OCI-LY7 (cell line): ENCODE results near the gene ZNF529. TPM values are rescaled to one million over a fixed set of nuclear protein-coding genes. Genes with fewer than 3 reads are reported as not detected.
A peak's percentile ranks its signal among the peaks of the same experiment; 100 is the strongest.

Experiments used
- Bru-seq: library from RNA; stranded (reverse); fragments of 400-500 nt; gene quantifications from one replicate; lab custom pipeline; 2021; lab: Mats Ljungman, UMichigan
- BruChase-seq, 2 experiments: library from RNA; stranded (reverse); fragments of 400-500 nt; gene quantifications; one replicate each; lab custom pipeline; 2021; lab: Mats Ljungman, UMichigan
- BruUV-seq: library from RNA; stranded (reverse); fragments of 400-500 nt; replicated peaks from 2 replicates; lab custom pipeline; 2021; lab: Mats Ljungman, UMichigan
- CTCF ChIA-PET: fragments of 300-600 bp; sonication (Branson Sonifier 250); formaldehyde crosslinking; loops from one replicate; lab custom pipeline; 2022; ENCODE audit warnings: antibody characterized with exemption; ENCODE audit not compliant: unreplicated experiment; lab: Charles Lee
- POLR2A ChIA-PET: fragments of 300-600 bp; sonication (Branson Sonifier 250); formaldehyde crosslinking; loops from one replicate; lab custom pipeline; 2022; ENCODE audit warnings: antibody characterized with exemption; lab: Charles Lee
- DNase-seq: peaks from one replicate; pipeline ENCODE4 v3.0.0-alpha.2; 2015; ENCODE audit warnings: low spot score
- H2AFZ ChIP-seq: fragments of 200-600 bp; sonication (generic), shearing (Covaris generic); 2 replicates; pipeline ENCODE4 v1.6.1; 2014; ENCODE audit warnings: mild to moderate bottlenecking, antibody characterized with exemption, low read length, moderate library complexity
- H3K27ac ChIP-seq: fragments of 200-600 bp; sonication (generic); 2 replicates; pipeline ENCODE4 v1.5.1; 2014; ENCODE audit warnings: mixed run types, low read depth, mild to moderate bottlenecking, moderate library complexity, low read length, inconsistent platforms; ENCODE audit not compliant: poor library complexity, severe bottlenecking
- H3K36me3 ChIP-seq: fragments of 200-600 bp; sonication (generic); 2 replicates; pipeline ENCODE4 v1.6.1; 2014; ENCODE audit warnings: mild to moderate bottlenecking, antibody characterized with exemption, low read length, moderate library complexity, mixed read lengths; ENCODE audit not compliant: insufficient read depth
- H3K4me1 ChIP-seq: fragments of 200-600 bp; sonication (generic); 2 replicates; pipeline ENCODE4 v1.5.1; 2014; ENCODE audit warnings: mild to moderate bottlenecking, low read length; ENCODE audit not compliant: insufficient read depth, poor library complexity, severe bottlenecking
- H3K4me2 ChIP-seq: fragments of 200-600 bp; sonication (generic); 2 replicates; pipeline ENCODE4 v1.6.1; 2014; ENCODE audit warnings: mild to moderate bottlenecking, low read length
- H3K4me3 ChIP-seq: fragments of 200-600 bp; sonication (generic); 2 replicates; pipeline ENCODE4 v1.5.1; 2014; ENCODE audit warnings: mild to moderate bottlenecking, low read depth, low read length; ENCODE audit not compliant: poor library complexity, severe bottlenecking
- H3K79me2 ChIP-seq: fragments of 200-600 bp; sonication (generic); 2 replicates; pipeline ENCODE4 v1.6.1; 2016; ENCODE audit warnings: low read depth, mild to moderate bottlenecking, low read length, moderate library complexity, mixed read lengths; ENCODE audit not compliant: insufficient read depth
- H3K9me2 ChIP-seq: fragments of 200-600 bp; sonication (generic); 2 replicates; pipeline ENCODE4 v1.6.1; 2016; ENCODE audit warnings: mild to moderate bottlenecking, low read length, mixed read lengths; ENCODE audit not compliant: insufficient read depth
- H3K9me3 ChIP-seq: fragments of 200-600 bp; sonication (generic); 2 replicates; pipeline ENCODE4 v1.6.1; 2014; ENCODE audit warnings: mild to moderate bottlenecking, mixed run types, low read length, mixed read lengths
- H4K20me1 ChIP-seq: fragments of 200-600 bp; sonication (generic); 2 replicates; pipeline ENCODE4 v1.6.1; 2014; ENCODE audit warnings: mild to moderate bottlenecking, antibody characterized with exemption, low read length, moderate library complexity, mixed read lengths; ENCODE audit not compliant: insufficient read depth
- CTCF ChIP-seq: fragments of 200-600 bp; sonication (generic); conservative IDR thresholded peaks from 2 replicates; pipeline ENCODE4 v1.5.1; 2014; ENCODE audit warnings: mild to moderate bottlenecking, antibody characterized with exemption, low read length, moderate library complexity, mixed read lengths
- EZH2phosphoT487 ChIP-seq: fragments of 200-600 bp; sonication (generic); IDR thresholded peaks from 2 replicates; pipeline ENCODE4 v1.6.1; 2018; ENCODE audit warnings: low read depth, borderline replicate concordance, mild to moderate bottlenecking, mixed run types, antibody characterized with exemption, low read length, moderate library complexity, mixed read lengths
- intact Hi-C: fragments of 100-400 bp; cut with micrococcal nuclease; formaldehyde crosslinking; loops from one replicate; pipeline ENCODE4 v1.10.0; 2022; ENCODE audit not compliant: unreplicated experiment
- long read RNA-seq: library from polyadenylated mRNA; stranded (forward); transcript quantifications from one replicate; pipeline ENCODE4 v2.0.0, GENCODE V29; 2022
- total RNA-seq, 2 experiments: library from RNA; depleted of rRNA in 1 of 2; stranded (reverse); fragments of >200 nt in 1 of 2; shearing (Covaris generic) in 1 of 2; gene quantifications; 2 replicates each; pipeline ENCODE4 v1.2.3, GENCODE V29; 2014 to 2022

Gene ZNF529
- total RNA-seq (2014; rRNA removed; shearing (Covaris generic)) (9.0 and 11.6 TPM in 2 replicates), total RNA-seq (2022) (13.4 and 18.6 TPM in 2 replicates), Bru-seq, nascent RNA (percentile 74 among the genes with signal in this experiment), BruChase-seq, experiment 1, labeled RNA remaining after a 6-hour chase (percentile 74 among the genes with signal in this experiment), BruChase-seq, experiment 2, labeled RNA remaining after a 2-hour chase (percentile 76 among the genes with signal in this experiment)
- long read RNA-seq, full-length matches to known transcripts: 3 of 21 reads
- long read RNA-seq, partial matches to known transcripts: 6 of 21 reads
- long read RNA-seq, other reads (novel, unspliced or antisense): 12 of 21 reads

- Histone ChIP-seq H3K79me2 (peaks cover 30% of the 10 kb centered on the region; the same call in 1 of the 2 replicates), H3K9me3 (peaks cover 32% of the 10 kb centered on the region; the same call in 1 of the 2 replicates), H2AFZ (peak within 1 kb of the TSS; percentile 65), H3K4me1 (peaks cover 19% of the 10 kb centered on the region), H3K9me2 (no peaks in the 10 kb centered on the region), H3K4me3 (peak within 1 kb of the TSS; percentile 91), H3K36me3 (peaks cover 70% of the 10 kb centered on the region), H3K4me2 (peak within 1 kb of the TSS; percentile 71), H3K27ac (peak within 1 kb of the TSS; percentile 35), H4K20me1 (no peaks in the 10 kb centered on the region)
- ChIA-PET POLR2A (interaction anchor here (0.6 to 1.1 kb wide), 7 partner anchors 19 to 897 kb away, joined by 3 to 6 read pairs (median 4); partner anchors contain the start of gene ZNF260), CTCF (no interaction called here)
- BruUV-seq: no TSS peak
- intact Hi-C loops: loop anchor here (2.0 to 5.0 kb wide), 5 partner anchors 44 to 894 kb away; partner anchors contain the start of genes ZNF260, ZNF420, ZNF567 and ZNF569
- peak; percentile 94 for DNase-seq
- TF ChIP-seq EZH2phosphoT487 (no peak), CTCF (0 out of 2 replicates have a peak, but pooled peaks have one; percentile 14)
These were observed at the start of gene ZNF529 for GRCh38 chr19:36573020-36573894. ZNF529 (minus strand) TSS chr19:36573292; CDS start chr19:36572346, 946 bp downstream.

GRCh38 chr19:36605877-36606478, 32.9 kb upstream of the ZNF529 start:
- DNase-seq: no peak
- Histone ChIP-seq H3K4me1 (no peaks in the 10 kb centered on the region), H4K20me1 (no peaks in the 10 kb centered on the region), H3K79me2 (no peaks in the 10 kb centered on the region), H2AFZ (no peak overlapping the region), H3K9me2 (0 out of 2 replicates have a peak, but pooled peaks cover 4% of the 10 kb centered on the region), H3K27ac (no peak overlapping the region), H3K4me2 (peak overlapping the region; percentile 33; the same call in 1 of the 2 replicates), H3K9me3 (no peaks in the 10 kb centered on the region), H3K4me3 (no peak overlapping the region), H3K36me3 (no peaks in the 10 kb centered on the region)
- no TSS peak for BruUV-seq
- intact Hi-C loops: no loop called here
- POLR2A ChIA-PET: no interaction called here
- no peak for TF ChIP-seq EZH2phosphoT487
- TF ChIP-seq CTCF: no peak
- CTCF ChIA-PET: no interaction called here
